Astrocyte of the cerebellum (primary cell): Measurements from ENCODE around the gene RALGAPA2.

ENCODE experiments used
- DNase-seq: peaks from one replicate; pipeline ENCODE4 v3.0.0-alpha.2; 2011; ENCODE audit warnings: low read depth
- H3K4me3 ChIP-seq: 2 replicates; pipeline ENCODE4 v1.5.1; 2011; ENCODE audit warnings: mild to moderate bottlenecking, low read depth, low read length, moderate library complexity
- in situ Hi-C: cut with HindIII; loops from 2 replicates; pipeline ENCODE4 v1.10.0; 2017; ENCODE audit warnings: low sequenced_read_pairs
- TF ChIP-seq, protein P1 (sequence below): IDR thresholded peaks from 2 replicates; pipeline ENCODE4 v1.5.1; 2012; ENCODE audit warnings: low read length, low read depth, moderate library complexity, mild to moderate bottlenecking; ENCODE audit errors: missing control alignments

Gene RALGAPA2

DNA sequence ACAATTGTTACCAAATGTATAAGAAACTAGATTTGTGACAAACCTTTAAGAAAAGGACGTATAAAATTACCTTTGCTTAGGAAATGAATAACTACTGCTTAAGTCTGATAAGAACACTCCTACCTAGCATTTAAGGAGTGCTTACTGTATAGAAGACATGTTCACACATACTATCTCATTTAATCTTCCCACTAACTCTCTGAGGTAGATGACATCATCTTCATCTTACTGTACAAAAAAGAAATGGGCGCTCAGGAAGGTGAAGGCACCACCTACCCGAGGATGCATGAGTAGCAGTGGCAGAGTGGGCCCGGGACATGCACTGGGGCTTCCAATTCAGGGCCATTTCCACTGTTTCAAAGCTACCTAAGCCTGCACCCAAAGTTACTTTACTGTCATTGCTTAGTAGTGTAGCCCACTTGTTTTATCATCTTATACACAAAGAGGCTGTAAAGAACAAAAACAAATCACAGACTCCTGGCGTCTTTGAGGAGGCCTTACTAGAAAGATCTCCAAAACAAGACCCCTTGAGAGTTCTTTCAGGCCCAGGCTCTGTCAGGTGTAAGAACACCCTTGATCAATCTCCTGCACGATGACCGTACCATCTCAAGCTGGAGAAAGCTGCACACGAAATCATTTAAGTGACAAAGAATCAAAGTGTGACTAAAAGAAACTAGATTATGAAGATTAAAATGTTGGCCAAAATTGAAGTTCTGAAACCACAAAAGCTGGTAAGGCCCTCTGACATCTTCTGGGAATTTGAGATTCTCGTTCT is 216.5 kb downstream of the RALGAPA2 start:
- TF ChIP-seq, protein P1, sequence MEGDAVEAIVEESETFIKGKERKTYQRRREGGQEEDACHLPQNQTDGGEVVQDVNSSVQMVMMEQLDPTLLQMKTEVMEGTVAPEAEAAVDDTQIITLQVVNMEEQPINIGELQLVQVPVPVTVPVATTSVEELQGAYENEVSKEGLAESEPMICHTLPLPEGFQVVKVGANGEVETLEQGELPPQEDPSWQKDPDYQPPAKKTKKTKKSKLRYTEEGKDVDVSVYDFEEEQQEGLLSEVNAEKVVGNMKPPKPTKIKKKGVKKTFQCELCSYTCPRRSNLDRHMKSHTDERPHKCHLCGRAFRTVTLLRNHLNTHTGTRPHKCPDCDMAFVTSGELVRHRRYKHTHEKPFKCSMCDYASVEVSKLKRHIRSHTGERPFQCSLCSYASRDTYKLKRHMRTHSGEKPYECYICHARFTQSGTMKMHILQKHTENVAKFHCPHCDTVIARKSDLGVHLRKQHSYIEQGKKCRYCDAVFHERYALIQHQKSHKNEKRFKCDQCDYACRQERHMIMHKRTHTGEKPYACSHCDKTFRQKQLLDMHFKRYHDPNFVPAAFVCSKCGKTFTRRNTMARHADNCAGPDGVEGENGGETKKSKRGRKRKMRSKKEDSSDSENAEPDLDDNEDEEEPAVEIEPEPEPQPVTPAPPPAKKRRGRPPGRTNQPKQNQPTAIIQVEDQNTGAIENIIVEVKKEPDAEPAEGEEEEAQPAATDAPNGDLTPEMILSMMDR: no peak
- in situ Hi-C loops: no loop called here
- no peak overlapping the region for H3K4me3 ChIP-seq
- DNase-seq: no peak

DNA sequence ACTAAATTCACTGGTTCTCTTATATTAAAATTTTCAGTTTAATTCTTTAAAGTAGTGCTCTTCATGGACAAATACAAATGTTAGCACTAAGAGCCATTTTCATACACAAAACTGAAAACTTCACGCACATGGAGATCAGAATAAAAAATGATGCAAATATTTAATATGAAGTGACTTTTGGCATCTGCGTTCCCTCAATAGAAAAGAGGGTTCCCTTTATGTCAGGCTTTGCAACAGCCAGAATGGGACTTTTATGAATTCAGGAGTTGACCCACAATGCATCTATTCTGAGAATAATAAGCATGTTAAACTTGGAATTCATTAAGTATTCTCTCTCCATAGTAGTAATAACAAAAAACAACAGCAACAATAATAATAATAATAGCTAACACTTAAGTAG is 218.7 kb downstream of the RALGAPA2 start:
- no peak overlapping the region for H3K4me3 ChIP-seq
- DNase-seq: no peak
- in situ Hi-C loops: no loop called here
- TF ChIP-seq, protein P1: no peak

DNA sequence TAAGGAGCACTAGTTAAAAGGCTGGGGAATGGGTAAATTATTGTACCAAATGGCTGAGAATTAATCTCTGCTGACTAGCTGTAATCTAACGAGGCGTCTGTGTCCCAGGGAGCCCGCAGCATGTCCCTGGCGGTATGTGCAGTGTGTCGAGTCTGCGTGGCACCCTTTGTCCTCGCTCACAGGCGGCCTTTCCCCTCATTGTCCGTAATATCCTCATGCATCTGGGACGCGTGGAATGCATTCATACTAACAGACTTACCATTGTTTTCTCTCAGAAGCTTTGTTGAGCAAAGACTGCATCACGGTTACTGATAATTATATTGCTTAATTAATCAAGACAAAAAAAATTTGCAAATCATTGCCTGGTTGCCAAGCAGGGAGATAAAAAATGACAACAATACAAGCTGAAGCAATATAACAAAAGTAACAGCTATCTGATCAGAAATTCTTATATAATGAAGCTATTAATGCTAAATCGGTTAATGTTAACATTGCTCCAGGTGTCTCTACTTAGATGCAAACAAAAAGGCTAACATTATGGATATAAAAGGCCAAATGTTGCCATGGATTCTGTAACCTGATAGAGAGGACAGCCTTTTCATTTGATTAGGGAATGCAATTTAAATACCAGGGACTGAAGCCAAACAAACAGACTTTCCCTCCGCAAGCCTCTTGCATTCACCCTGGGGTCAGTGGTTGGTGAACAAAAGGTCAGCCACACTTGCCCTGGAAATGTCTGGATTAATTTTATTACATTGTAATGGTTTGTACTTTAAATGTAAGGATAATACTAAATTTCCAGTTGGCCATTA is 219.7 kb downstream of the RALGAPA2 start:
- TF ChIP-seq, protein P1: no peak
- no peak overlapping the region for H3K4me3 ChIP-seq
- no peak for DNase-seq
- in situ Hi-C loops: no loop called here

DNA sequence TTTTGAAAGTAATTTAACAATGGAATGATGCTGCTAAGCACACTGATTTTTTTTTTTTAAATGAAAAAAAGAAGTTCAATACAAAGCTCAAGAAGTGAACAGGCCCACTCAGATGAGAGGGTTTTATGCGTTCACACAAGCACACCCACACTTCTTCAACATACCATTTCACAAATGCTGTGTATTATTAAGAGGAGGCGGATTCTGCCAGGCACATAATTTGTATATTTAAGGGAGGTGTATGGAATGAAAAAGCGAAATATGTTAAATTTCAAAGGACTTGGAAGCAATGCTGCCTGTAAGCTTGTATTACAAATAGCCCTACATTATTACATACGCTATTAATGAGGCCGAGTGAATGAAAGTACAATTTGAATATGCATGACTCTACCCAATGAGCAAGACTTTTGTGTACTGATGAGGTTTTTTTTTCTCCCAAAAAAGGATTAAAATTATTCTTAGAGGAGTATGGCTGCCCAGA is 220.6 kb downstream of the RALGAPA2 start:
- in situ Hi-C loops: no loop called here
- no peak for DNase-seq
- TF ChIP-seq, protein P1: no peak
- no peak overlapping the region for H3K4me3 ChIP-seq

DNA sequence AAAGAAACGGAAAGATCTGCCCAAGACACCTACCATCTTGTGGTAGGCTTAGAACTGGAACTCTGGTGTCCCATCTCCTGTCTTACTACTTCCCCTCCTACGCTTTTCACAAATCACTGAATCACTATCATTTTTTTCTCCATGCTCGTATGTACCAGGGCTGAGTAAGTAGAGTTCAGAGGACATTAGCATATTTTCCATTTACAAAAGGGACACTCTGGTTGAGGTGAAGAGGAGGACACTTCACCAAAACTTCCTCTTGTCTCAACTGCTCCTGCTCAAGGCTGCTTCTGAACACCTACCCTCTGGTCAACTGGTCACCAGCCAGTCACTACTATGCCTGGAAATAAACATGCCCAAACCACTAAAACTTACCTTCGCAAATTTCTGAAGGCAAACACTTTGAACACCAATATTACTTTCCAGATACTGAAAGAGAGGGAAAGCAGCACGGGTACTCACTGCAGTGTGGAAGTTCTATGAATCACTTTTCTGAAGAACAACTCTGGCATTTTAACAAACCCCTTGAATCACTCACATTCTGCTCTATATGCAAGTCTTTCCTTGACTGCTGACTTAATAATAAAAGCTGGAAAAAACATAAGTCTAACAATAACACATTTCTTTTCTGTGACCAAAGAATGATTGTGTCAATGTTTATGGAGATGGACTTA is 221.2 kb downstream of the RALGAPA2 start:
- in situ Hi-C loops: no loop called here
- DNase-seq: peak; percentile 34
- no peak overlapping the region for H3K4me3 ChIP-seq
- TF ChIP-seq, protein P1: no peak

DNA sequence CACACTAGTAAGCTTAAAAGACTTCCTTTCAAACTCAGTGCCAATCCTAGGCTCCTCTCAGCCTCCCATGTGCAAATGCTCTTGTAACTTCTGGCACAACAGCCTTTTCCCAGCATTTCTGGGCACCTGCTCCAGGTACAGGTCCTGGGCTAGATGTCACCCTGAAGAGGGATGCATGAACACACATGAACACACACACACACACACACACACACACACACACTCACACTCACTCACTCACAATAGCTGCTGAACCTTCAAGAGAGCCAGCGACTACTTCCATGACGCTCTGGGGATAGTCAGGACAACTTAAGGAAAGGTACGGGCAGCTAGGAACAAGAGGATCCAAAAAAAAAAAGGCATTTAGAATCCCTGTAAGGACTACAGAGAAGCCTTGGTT is 221.8 kb downstream of the RALGAPA2 start:
- in situ Hi-C loops: no loop called here
- no peak for DNase-seq

More for the DNA sequence above, 221.8 kb downstream of the RALGAPA2 start:
- H3K4me3 ChIP-seq: no peak overlapping the region
- TF ChIP-seq, protein P1: no peak
